Adipocyte (in vitro differentiated cells): ENCODE results near the gene KIAA1958.
A peak's percentile ranks its signal among the peaks of the same experiment; 100 is the strongest.

Experiments
- DNase-seq: peaks from one replicate; pipeline ENCODE4 v3.0.0-alpha.2; 2015; ENCODE audit warnings: low read depth
- H3K27me3 ChIP-seq: replicated peaks from 2 replicates; pipeline ENCODE4 v1.7.0; 2013; ENCODE audit warnings: mild to moderate bottlenecking, low read length, moderate library complexity; ENCODE audit not compliant: control insufficient read depth, insufficient read depth
- H3K36me3 ChIP-seq: 2 replicates; pipeline ENCODE4 v1.7.0; 2013; ENCODE audit warnings: low read length, mild to moderate bottlenecking, moderate library complexity; ENCODE audit not compliant: control insufficient read depth, insufficient read depth, severe bottlenecking
- H3K4me1 ChIP-seq: 2 replicates; pipeline ENCODE4 v1.7.0; 2013; ENCODE audit warnings: mild to moderate bottlenecking, low read length, moderate library complexity; ENCODE audit not compliant: control insufficient read depth, insufficient read depth
- H3K4me3 ChIP-seq: 2 replicates; pipeline ENCODE4 v1.7.0; 2013; ENCODE audit warnings: mild to moderate bottlenecking, low read length, moderate library complexity
- H3K9ac ChIP-seq: 2 replicates; pipeline ENCODE4 v1.7.0; 2013; ENCODE audit warnings: mild to moderate bottlenecking, low read length, moderate library complexity
- H3K9me3 ChIP-seq: 2 replicates; pipeline ENCODE4 v1.7.0; 2013; ENCODE audit warnings: mild to moderate bottlenecking, low read length, moderate library complexity; ENCODE audit not compliant: control insufficient read depth

The KIAA1958 gene

GRCh38 chr9:112717661-112718331 lies 231.2 kb downstream of the KIAA1958 start, which contains the start of gene INIP:
Gene INIP, minus strand, starts transcription at chr9:112718117. Its CDS starts 1,632 bp downstream, at chr9:112716485.
- peaks cover 3% of the 10 kb centered on the region for H3K36me3 ChIP-seq
- peak; percentile 97 for DNase-seq
- H3K9me3 ChIP-seq = peaks cover 1% of the 10 kb centered on the region
- peak within 1 kb of the TSS; percentile 95 for H3K9ac ChIP-seq
- no peaks in the 10 kb centered on the region for H3K27me3 ChIP-seq
- H3K4me1 ChIP-seq = peaks cover 24% of the 10 kb centered on the region
- H3K4me3 ChIP-seq = peak within 1 kb of the TSS; percentile 97
